ENCODE data around the gene C11orf97. TPM values are rescaled to one million over a fixed set of nuclear protein-coding genes. Genes with fewer than 3 reads are reported as not detected.

The C11orf97 gene
- total and polyA plus RNA-seq, 2 donors: not detected

GRCh38 chr11:94507485-94507884, 4.8 kb upstream of the C11orf97 start:
- Histone ChIP-seq H3K27ac (ENCODE audit: low read depth) (no peak overlapping the region), H3K4me3 (ENCODE audit: low read depth, low read length) (no peak overlapping the region), H3K4me1 (ENCODE audit: insufficient read depth) (no peaks in the 10 kb centered on the region), H3K36me3 (ENCODE audit: insufficient read depth) (no peaks in the 10 kb centered on the region)
- WGBS: 61% methylated on average over 4 of the region's 4 CpGs
- no peak for DNase-seq (ENCODE audit: extremely low spot score)

GRCh38 chr11:94513091-94513490, 830 bp downstream of the C11orf97 start:
- H3K36me3 ChIP-seq (ENCODE audit: insufficient read depth): no peaks in the 10 kb centered on the region
- no peaks in the 10 kb centered on the region for H3K4me1 ChIP-seq (ENCODE audit: insufficient read depth)
- H3K27ac ChIP-seq (ENCODE audit: low read depth): no peak overlapping the region
- 80% methylated on average over 2 of the region's 2 CpGs for WGBS
- no peak for DNase-seq (ENCODE audit: extremely low spot score)
- no peak overlapping the region for H3K4me3 ChIP-seq (ENCODE audit: low read depth, low read length)

GRCh38 chr11:94515398-94515797, 3.1 kb downstream of the C11orf97 start:
- no peak for DNase-seq (ENCODE audit: extremely low spot score)
- H3K27ac ChIP-seq (ENCODE audit: low read depth): no peak overlapping the region
- 75% methylated on average over 2 of the region's 2 CpGs for WGBS
- H3K4me1 ChIP-seq (ENCODE audit: insufficient read depth): no peaks in the 10 kb centered on the region
- H3K4me3 ChIP-seq (ENCODE audit: low read depth, low read length): no peak overlapping the region
- H3K36me3 ChIP-seq (ENCODE audit: insufficient read depth): no peaks in the 10 kb centered on the region

- 45% methylated on average over 1 of the region's 1 CpG for WGBS
Measured at GRCh38 chr11:94516725-94517124, 4.5 kb downstream of the C11orf97 start.

GRCh38 chr11:94518300-94518699, 6.0 kb downstream of the C11orf97 start:
- Histone ChIP-seq H3K4me3 (ENCODE audit: low read depth, low read length) (no peak overlapping the region), H3K36me3 (ENCODE audit: insufficient read depth) (no peaks in the 10 kb centered on the region), H3K4me1 (ENCODE audit: insufficient read depth) (no peaks in the 10 kb centered on the region), H3K27ac (ENCODE audit: low read depth) (no peak overlapping the region)
- 80% methylated on average over 4 of the region's 4 CpGs for WGBS
- no peak for DNase-seq (ENCODE audit: extremely low spot score)

More at GRCh38 chr11:94516725-94517124, 4.5 kb downstream of the C11orf97 start:
- Histone ChIP-seq H3K4me3 (ENCODE audit: low read depth, low read length) (no peak overlapping the region), H3K27ac (ENCODE audit: low read depth) (no peak overlapping the region), H3K36me3 (ENCODE audit: insufficient read depth) (no peaks in the 10 kb centered on the region), H3K4me1 (ENCODE audit: insufficient read depth) (no peaks in the 10 kb centered on the region)
- no peak for DNase-seq (ENCODE audit: extremely low spot score)

GRCh38 chr11:94519478-94520084, 7.3 kb downstream of the C11orf97 start:
- DNase-seq (ENCODE audit: extremely low spot score): no peak
- H3K4me1 ChIP-seq (ENCODE audit: insufficient read depth): no peaks in the 10 kb centered on the region
- H3K4me3 ChIP-seq (ENCODE audit: low read depth, low read length): no peak overlapping the region
- 14% methylated on average over 5 of the region's 5 CpGs for WGBS
- H3K27ac ChIP-seq (ENCODE audit: low read depth): no peak overlapping the region
- no peaks in the 10 kb centered on the region for H3K36me3 ChIP-seq (ENCODE audit: insufficient read depth)

- Histone ChIP-seq H3K36me3 (ENCODE audit: insufficient read depth) (no peaks in the 10 kb centered on the region), H3K27ac (ENCODE audit: low read depth) (no peak overlapping the region), H3K4me3 (ENCODE audit: low read depth, low read length) (no peak overlapping the region), H3K4me1 (ENCODE audit: insufficient read depth) (no peaks in the 10 kb centered on the region)
- 65% methylated on average over 5 of the region's 5 CpGs for WGBS
- no peak for DNase-seq (ENCODE audit: extremely low spot score)
Measured at GRCh38 chr11:94521684-94522083, 9.4 kb downstream of the C11orf97 start.

GRCh38 chr11:94524341-94524740, 12.1 kb downstream of the C11orf97 start:
- 76% methylated on average over 1 of the region's 1 CpG for WGBS
- Histone ChIP-seq H3K27ac (ENCODE audit: low read depth) (no peak overlapping the region), H3K4me1 (ENCODE audit: insufficient read depth) (no peaks in the 10 kb centered on the region), H3K36me3 (ENCODE audit: insufficient read depth) (no peaks in the 10 kb centered on the region), H3K4me3 (ENCODE audit: low read depth, low read length) (no peak overlapping the region)
- DNase-seq (ENCODE audit: extremely low spot score): no peak

- H3K36me3 ChIP-seq (ENCODE audit: insufficient read depth): no peaks in the 10 kb centered on the region
- H3K4me3 ChIP-seq (ENCODE audit: low read depth, low read length): no peak overlapping the region
- peak; percentile 41 for DNase-seq (ENCODE audit: extremely low spot score)
- 36% methylated on average over 5 of the region's 5 CpGs for WGBS
- H3K27ac ChIP-seq (ENCODE audit: low read depth): no peak overlapping the region
- H3K4me1 ChIP-seq (ENCODE audit: insufficient read depth): no peaks in the 10 kb centered on the region
Measured at GRCh38 chr11:94525546-94526324, 13.5 kb downstream of the C11orf97 start.

GRCh38 chr11:94526645-94527438, 14.6 kb downstream of the C11orf97 start:
- WGBS: 67% methylated on average over 4 of the region's 4 CpGs
- DNase-seq (ENCODE audit: extremely low spot score): no peak
- Histone ChIP-seq H3K27ac (ENCODE audit: low read depth) (no peak overlapping the region), H3K4me3 (ENCODE audit: low read depth, low read length) (no peak overlapping the region), H3K36me3 (ENCODE audit: insufficient read depth) (no peaks in the 10 kb centered on the region), H3K4me1 (ENCODE audit: insufficient read depth) (no peaks in the 10 kb centered on the region)

- no peak overlapping the region for H3K4me3 ChIP-seq (ENCODE audit: low read depth, low read length)
- H3K4me1 ChIP-seq (ENCODE audit: insufficient read depth): no peaks in the 10 kb centered on the region
- H3K27ac ChIP-seq (ENCODE audit: low read depth): no peak overlapping the region
- no peaks in the 10 kb centered on the region for H3K36me3 ChIP-seq (ENCODE audit: insufficient read depth)
- no peak for DNase-seq (ENCODE audit: extremely low spot score)
Measured at GRCh38 chr11:94528551-94528950, 16.3 kb downstream of the C11orf97 start.

- H3K36me3 ChIP-seq (ENCODE audit: insufficient read depth): no peaks in the 10 kb centered on the region
- 84% methylated on average over 3 of the region's 3 CpGs for WGBS
- no peaks in the 10 kb centered on the region for H3K4me1 ChIP-seq (ENCODE audit: insufficient read depth)
- no peak overlapping the region for H3K27ac ChIP-seq (ENCODE audit: low read depth)
- H3K4me3 ChIP-seq (ENCODE audit: low read depth, low read length): no peak overlapping the region
- DNase-seq (ENCODE audit: extremely low spot score): no peak
Measured at GRCh38 chr11:94532211-94532610, 19.9 kb downstream of the C11orf97 start.

- H3K36me3 ChIP-seq (ENCODE audit: insufficient read depth): no peaks in the 10 kb centered on the region
- H3K27ac ChIP-seq (ENCODE audit: low read depth): no peak overlapping the region
- WGBS: 90% methylated on average over 1 of the region's 1 CpG
- DNase-seq (ENCODE audit: extremely low spot score): no peak
- H3K4me1 ChIP-seq (ENCODE audit: insufficient read depth): no peaks in the 10 kb centered on the region
- no peak overlapping the region for H3K4me3 ChIP-seq (ENCODE audit: low read depth, low read length)
Measured at GRCh38 chr11:94533206-94533605, 20.9 kb downstream of the C11orf97 start.

Measured in urinary bladder (tissue), 4 donors.